AG10803 (cell line): ENCODE data around the gene ERGIC1.

Source experiments
- DNase-seq: peaks from one replicate; pipeline ENCODE4 v3.0.0; 2010; ENCODE audit warnings: low read depth
- H3K4me3 ChIP-seq: 2 replicates; pipeline ENCODE4 v1.5.1; 2011; ENCODE audit warnings: mild to moderate bottlenecking, low read length, control low read depth
- CTCF ChIP-seq: conservative IDR thresholded peaks from 2 replicates; pipeline ENCODE4 v1.5.1; 2011; ENCODE audit warnings: mild to moderate bottlenecking, low read length, control low read depth, inconsistent platforms

Gene ERGIC1

GRCh38 chr5:172835994-172836356 is 1.9 kb downstream of the ERGIC1 start:
- H3K4me3 ChIP-seq: peak overlapping the region; percentile 94
- no peak for DNase-seq
- no peak for TF ChIP-seq CTCF

GRCh38 chr5:172837640-172838039 is 3.6 kb downstream of the ERGIC1 start:
- no peak overlapping the region for H3K4me3 ChIP-seq
- TF ChIP-seq CTCF: no peak
- no peak for DNase-seq

GRCh38 chr5:172838151-172838875 is 4.3 kb downstream of the ERGIC1 start:
- DNase-seq: no peak
- H3K4me3 ChIP-seq: no peak overlapping the region
- TF ChIP-seq CTCF: no peak

- peak; percentile 65 for DNase-seq
- H3K4me3 ChIP-seq: no peak overlapping the region
- 0 out of 2 replicates have a peak, but pooled peaks have one; percentile 6 for TF ChIP-seq CTCF
These were observed 5.8 kb downstream of the ERGIC1 start for GRCh38 chr5:172839669-172840431.

GRCh38 chr5:172840432-172841154 is 6.5 kb downstream of the ERGIC1 start:
- DNase-seq: no peak
- no peak for TF ChIP-seq CTCF
- H3K4me3 ChIP-seq: no peak overlapping the region

- DNase-seq: no peak
- H3K4me3 ChIP-seq: no peak overlapping the region
- TF ChIP-seq CTCF: no peak
These were observed 7.2 kb downstream of the ERGIC1 start for GRCh38 chr5:172841256-172841655.
